Osteoblast (primary cell): ENCODE measurements around the gene RPS27. TPM values are rescaled to one million over a fixed set of nuclear protein-coding genes. Genes with fewer than 3 reads are reported as not detected.

Source experiments
- DNase-seq: peaks from one replicate; pipeline ENCODE4 v3.0.0; 2011; ENCODE audit warnings: low spot score, mixed read lengths; ENCODE audit not compliant: insufficient read length; ENCODE audit errors: missing footprints
- H2AFZ ChIP-seq: 2 replicates; pipeline ENCODE4 v1.6.0; 2011; ENCODE audit warnings: mild to moderate bottlenecking, low read length
- H3K27ac ChIP-seq: 2 replicates; pipeline ENCODE4 v1.5.1; 2011; ENCODE audit warnings: mild to moderate bottlenecking, low read depth, low read length, moderate library complexity
- H3K27me3 ChIP-seq: 2 replicates; pipeline ENCODE4 v1.6.0; 2012; ENCODE audit warnings: mild to moderate bottlenecking, control low read depth, inconsistent platforms, low read length, moderate library complexity; ENCODE audit not compliant: insufficient read depth
- H3K36me3 ChIP-seq: 2 replicates; pipeline ENCODE4 v1.5.1; 2011; ENCODE audit warnings: mild to moderate bottlenecking, low read length, control low read depth, moderate library complexity; ENCODE audit not compliant: insufficient read depth
- H3K4me1 ChIP-seq: 2 replicates; pipeline ENCODE4 v1.5.1; 2011; ENCODE audit warnings: mild to moderate bottlenecking, low read length, control low read depth, moderate library complexity; ENCODE audit not compliant: insufficient read depth
- H3K4me2 ChIP-seq: 2 replicates; pipeline ENCODE4 v1.6.0; 2011; ENCODE audit warnings: mild to moderate bottlenecking, low read length; ENCODE audit not compliant: insufficient read depth
- H3K4me3 ChIP-seq: fragments of 200-600 bp; sonication (generic); 3 replicates; pipeline ENCODE4 v1.5.1; 2012; ENCODE audit warnings: mild to moderate bottlenecking, low read length, inconsistent platforms; ENCODE audit not compliant: insufficient read depth
- H3K79me2 ChIP-seq: 2 replicates; pipeline ENCODE4 v1.6.0; 2012; ENCODE audit warnings: mild to moderate bottlenecking, low read length, control low read depth, inconsistent platforms; ENCODE audit not compliant: insufficient read depth
- H3K9me3 ChIP-seq: 2 replicates; pipeline ENCODE4 v1.5.1; 2011; ENCODE audit warnings: low read depth, low read length, control low read depth
- H4K20me1 ChIP-seq: 2 replicates; pipeline ENCODE4 v1.6.0; 2012; ENCODE audit warnings: mild to moderate bottlenecking, low read length, control low read depth; ENCODE audit not compliant: insufficient read depth
- total RNA-seq: library from RNA; depleted of rRNA; stranded (reverse); fragments of >200 nt; gene quantifications from 2 replicates; pipeline ENCODE4 v1.2.3, GENCODE V29; 2012
- TF ChIP-seq, protein P1 (sequence below): IDR thresholded peaks from 2 replicates; pipeline ENCODE4 v1.5.1; 2011; ENCODE audit warnings: mild to moderate bottlenecking, low read depth, low read length, moderate library complexity; ENCODE audit errors: extremely low read depth

Gene RPS27
- total RNA-seq, 1 donor: 1,441 TPM

- Histone ChIP-seq H3K27ac (peak overlapping the region; percentile 90), H3K4me2 (peak overlapping the region; percentile 91), H2AFZ (peak overlapping the region; percentile 80), H3K4me3 (peak overlapping the region; percentile 93), H3K79me2 (peaks cover 29% of the 10 kb centered on the region), H3K27me3 (no peaks in the 10 kb centered on the region), H3K9me3 (no peaks in the 10 kb centered on the region), H3K36me3 (peaks cover 21% of the 10 kb centered on the region), H3K4me1 (peaks cover 12% of the 10 kb centered on the region), H4K20me1 (no peaks in the 10 kb centered on the region)
- DNase-seq: peak; percentile 99
- TF ChIP-seq, protein P1, sequence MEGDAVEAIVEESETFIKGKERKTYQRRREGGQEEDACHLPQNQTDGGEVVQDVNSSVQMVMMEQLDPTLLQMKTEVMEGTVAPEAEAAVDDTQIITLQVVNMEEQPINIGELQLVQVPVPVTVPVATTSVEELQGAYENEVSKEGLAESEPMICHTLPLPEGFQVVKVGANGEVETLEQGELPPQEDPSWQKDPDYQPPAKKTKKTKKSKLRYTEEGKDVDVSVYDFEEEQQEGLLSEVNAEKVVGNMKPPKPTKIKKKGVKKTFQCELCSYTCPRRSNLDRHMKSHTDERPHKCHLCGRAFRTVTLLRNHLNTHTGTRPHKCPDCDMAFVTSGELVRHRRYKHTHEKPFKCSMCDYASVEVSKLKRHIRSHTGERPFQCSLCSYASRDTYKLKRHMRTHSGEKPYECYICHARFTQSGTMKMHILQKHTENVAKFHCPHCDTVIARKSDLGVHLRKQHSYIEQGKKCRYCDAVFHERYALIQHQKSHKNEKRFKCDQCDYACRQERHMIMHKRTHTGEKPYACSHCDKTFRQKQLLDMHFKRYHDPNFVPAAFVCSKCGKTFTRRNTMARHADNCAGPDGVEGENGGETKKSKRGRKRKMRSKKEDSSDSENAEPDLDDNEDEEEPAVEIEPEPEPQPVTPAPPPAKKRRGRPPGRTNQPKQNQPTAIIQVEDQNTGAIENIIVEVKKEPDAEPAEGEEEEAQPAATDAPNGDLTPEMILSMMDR: no peak
These were observed 44.6 kb upstream of the RPS27 start for GRCh38 chr1:153945795-153946621.

GRCh38 chr1:153946622-153947241, 43.8 kb upstream of the RPS27 start, which contains the start of gene DENND4B:
DENND4B (minus strand) TSS chr1:153946718; CDS start chr1:153944374, 2,344 bp downstream.
- Histone ChIP-seq H3K4me3 (peak within 1 kb of the TSS; percentile 93), H3K27ac (peak within 1 kb of the TSS; percentile 90), H3K27me3 (no peaks in the 10 kb centered on the region), H2AFZ (peak within 1 kb of the TSS; percentile 80), H3K4me2 (peak within 1 kb of the TSS; percentile 91), H3K79me2 (peaks cover 29% of the 10 kb centered on the region), H4K20me1 (no peaks in the 10 kb centered on the region), H3K4me1 (peaks cover 12% of the 10 kb centered on the region), H3K9me3 (no peaks in the 10 kb centered on the region), H3K36me3 (peaks cover 21% of the 10 kb centered on the region)
- TF ChIP-seq, protein P1: peak; percentile 70
- peak; percentile 100 for DNase-seq

GRCh38 chr1:153951183-153951582, 39.4 kb upstream of the RPS27 start:
- Histone ChIP-seq H3K4me1 (peaks cover 5% of the 10 kb centered on the region), H2AFZ (no peak overlapping the region), H3K9me3 (no peaks in the 10 kb centered on the region), H3K79me2 (peaks cover 37% of the 10 kb centered on the region), H3K27ac (no peak overlapping the region), H4K20me1 (peaks cover 26% of the 10 kb centered on the region), H3K4me2 (no peak overlapping the region), H3K4me3 (no peak overlapping the region), H3K27me3 (no peaks in the 10 kb centered on the region), H3K36me3 (peaks cover 35% of the 10 kb centered on the region)
- TF ChIP-seq, protein P1: no peak
- peak; percentile 42 for DNase-seq

- Histone ChIP-seq H3K4me2 (no peak overlapping the region), H3K4me1 (peaks cover 6% of the 10 kb centered on the region), H3K27me3 (no peaks in the 10 kb centered on the region), H3K79me2 (peaks cover 39% of the 10 kb centered on the region), H3K36me3 (peaks cover 35% of the 10 kb centered on the region), H3K4me3 (no peak overlapping the region), H2AFZ (no peak overlapping the region), H3K27ac (no peak overlapping the region), H3K9me3 (no peaks in the 10 kb centered on the region), H4K20me1 (peaks cover 33% of the 10 kb centered on the region)
- DNase-seq: peak; percentile 60
- TF ChIP-seq, protein P1: no peak
These were observed 38.8 kb upstream of the RPS27 start for GRCh38 chr1:153951801-153952200.
